ENCODE data around the gene FHIT. TPM values are rescaled to one million over a fixed set of nuclear protein-coding genes. Genes with fewer than 3 reads are reported as not detected.
A peak's percentile ranks its signal among the peaks of the same experiment; 100 is the strongest.

FHIT gene
- total RNA-seq, 1 donor from 2014 or later: 11.7 TPM

- Mint-ChIP-seq H3K36me3 (no peaks in the 10 kb centered on the region), H3K27me3 (peaks cover 6% of the 10 kb centered on the region), H3K4me1 (ENCODE audit: unreplicated experiment) (no peaks in the 10 kb centered on the region), H3K9me3 (no peaks in the 10 kb centered on the region), H3K4me3 (no peak overlapping the region), H3K27ac (no peak overlapping the region)
- TF ChIP-seq CTCF (conservative IDR thresholded peaks at IDR 0.05): no peak
- no peak for DNase-seq (ENCODE audit: extremely low spot score, unreplicated experiment)
These were observed 915.2 kb downstream of the FHIT start for GRCh38 chr3:60336061-60336460.

DNA sequence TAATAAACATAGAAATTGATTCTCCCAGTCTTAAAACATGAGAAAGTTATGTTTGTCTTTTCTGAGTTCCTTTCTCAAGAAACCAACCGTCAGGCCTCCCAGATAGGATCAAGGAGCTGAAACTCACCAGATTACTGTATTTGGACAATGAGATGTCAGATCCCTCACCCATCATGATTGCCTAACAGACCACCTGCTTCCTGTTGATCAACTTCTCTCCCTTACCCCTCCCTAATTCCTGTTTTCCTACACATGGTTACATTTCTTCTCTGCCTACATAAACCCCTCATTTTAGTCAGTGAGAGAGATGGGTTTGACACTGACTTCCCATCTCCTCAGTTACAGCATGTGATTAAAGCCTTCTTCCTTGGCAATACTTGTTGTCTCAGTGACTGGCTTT lies 917.5 kb downstream of the FHIT start:
- no peak overlapping the region for H3K4me3 Mint-ChIP-seq
- peaks cover 20% of the 10 kb centered on the region for H3K4me1 Mint-ChIP-seq (ENCODE audit: unreplicated experiment)
- H3K27me3 Mint-ChIP-seq: peaks cover 24% of the 10 kb centered on the region
- H3K36me3 Mint-ChIP-seq: no peaks in the 10 kb centered on the region
- no peak overlapping the region for H3K27ac Mint-ChIP-seq
- H3K9me3 Mint-ChIP-seq: no peaks in the 10 kb centered on the region
- no peak for TF ChIP-seq CTCF (conservative IDR thresholded peaks at IDR 0.05)
- DNase-seq (ENCODE audit: extremely low spot score, unreplicated experiment): no peak

DNA sequence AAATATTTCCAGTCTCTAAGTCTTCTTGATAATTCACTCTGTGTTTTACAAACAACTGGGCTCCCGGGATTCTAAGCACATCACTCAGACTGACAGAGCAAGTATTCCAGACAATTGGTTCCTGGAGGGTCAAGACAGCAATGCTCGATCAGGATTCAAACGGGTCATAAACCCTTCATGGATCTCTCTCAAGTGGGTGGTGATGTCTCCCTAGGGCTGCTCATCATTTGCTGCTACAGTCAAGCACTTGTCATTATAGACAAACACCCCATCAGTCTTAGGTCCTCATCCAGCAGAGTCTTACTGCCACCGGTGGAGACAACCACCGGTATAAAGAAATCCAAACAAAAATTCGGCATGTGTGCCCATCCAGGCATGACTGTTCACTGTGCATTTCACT lies 921.1 kb downstream of the FHIT start:
- Mint-ChIP-seq H3K4me1 (ENCODE audit: unreplicated experiment) (peaks cover 41% of the 10 kb centered on the region), H3K27ac (no peak overlapping the region), H3K36me3 (no peaks in the 10 kb centered on the region), H3K4me3 (no peak overlapping the region), H3K27me3 (peaks cover 33% of the 10 kb centered on the region), H3K9me3 (no peaks in the 10 kb centered on the region)
- TF ChIP-seq CTCF (conservative IDR thresholded peaks at IDR 0.05): no peak
- no peak for DNase-seq (ENCODE audit: extremely low spot score, unreplicated experiment)

DNA sequence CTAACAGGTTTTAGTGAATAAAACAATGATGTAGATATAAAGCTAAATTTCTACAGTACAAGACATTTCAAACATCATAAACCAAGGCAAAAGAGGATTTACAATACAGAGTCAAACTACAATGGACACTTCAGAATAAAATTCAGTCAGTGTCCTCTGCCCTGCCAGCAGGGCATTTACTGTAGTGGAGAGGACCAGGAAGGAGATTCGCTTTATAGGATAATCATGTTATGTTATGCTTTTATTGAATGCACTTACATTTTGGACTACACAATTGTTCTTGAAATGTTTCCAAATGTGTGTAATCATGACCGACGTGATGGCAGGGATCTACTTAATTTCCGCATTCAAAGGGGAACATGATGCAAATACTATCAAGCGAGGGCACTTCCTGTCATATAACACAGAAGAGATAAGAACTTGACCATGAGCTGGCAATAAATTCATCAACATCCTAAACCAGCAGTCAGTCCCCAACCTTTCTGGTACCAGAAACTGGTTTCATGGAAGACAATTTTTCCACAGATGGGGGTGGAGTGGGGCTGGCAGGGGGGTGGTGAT lies 925.6 kb downstream of the FHIT start:
- Mint-ChIP-seq H3K4me1 (ENCODE audit: unreplicated experiment) (peaks cover 58% of the 10 kb centered on the region), H3K9me3 (no peaks in the 10 kb centered on the region), H3K27ac (no peak overlapping the region), H3K27me3 (peaks cover 23% of the 10 kb centered on the region), H3K4me3 (no peak overlapping the region), H3K36me3 (peaks cover 8% of the 10 kb centered on the region)
- TF ChIP-seq CTCF (conservative IDR thresholded peaks at IDR 0.05): no peak
- no peak for DNase-seq (ENCODE audit: extremely low spot score, unreplicated experiment)

DNA sequence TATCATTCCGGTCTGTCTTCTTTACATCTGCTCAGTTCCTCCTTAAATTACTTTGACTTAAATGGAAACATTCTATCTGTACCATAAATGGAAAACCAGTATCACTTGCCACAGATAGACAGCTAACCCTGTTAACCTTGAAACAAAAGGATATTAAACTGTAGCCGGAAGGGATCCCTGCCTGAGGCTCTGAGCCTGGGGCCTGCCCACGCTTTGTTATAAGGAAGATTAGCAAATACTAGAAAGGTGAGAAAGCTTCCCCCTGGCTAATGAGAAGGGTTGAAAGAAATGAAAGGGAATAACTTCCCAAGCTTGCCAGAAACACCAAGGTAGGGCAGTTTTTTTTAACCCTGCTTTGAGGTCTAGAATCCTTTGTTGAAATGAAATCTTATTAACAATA lies 927.6 kb downstream of the FHIT start:
- H3K27ac Mint-ChIP-seq: no peak overlapping the region
- peaks cover 12% of the 10 kb centered on the region for H3K36me3 Mint-ChIP-seq
- DNase-seq (ENCODE audit: extremely low spot score, unreplicated experiment): no peak
- no peaks in the 10 kb centered on the region for H3K9me3 Mint-ChIP-seq
- peaks cover 38% of the 10 kb centered on the region for H3K4me1 Mint-ChIP-seq (ENCODE audit: unreplicated experiment)
- H3K4me3 Mint-ChIP-seq: no peak overlapping the region
- H3K27me3 Mint-ChIP-seq: peaks cover 11% of the 10 kb centered on the region
- no peak for TF ChIP-seq CTCF (conservative IDR thresholded peaks at IDR 0.05)

- no peak for DNase-seq (ENCODE audit: extremely low spot score, unreplicated experiment)
- Mint-ChIP-seq H3K27ac (peak overlapping the region; percentile 11), H3K9me3 (no peaks in the 10 kb centered on the region), H3K36me3 (peaks cover 12% of the 10 kb centered on the region), H3K27me3 (peaks cover 8% of the 10 kb centered on the region), H3K4me1 (ENCODE audit: unreplicated experiment) (peaks cover 37% of the 10 kb centered on the region), H3K4me3 (no peak overlapping the region)
- TF ChIP-seq CTCF (conservative IDR thresholded peaks at IDR 0.05): peak; percentile 55
These were observed 928.1 kb downstream of the FHIT start for GRCh38 chr3:60323180-60323579.
